ENCODE measurements around the gene ARL5C. TPM values are rescaled to one million over a fixed set of nuclear protein-coding genes. Genes with fewer than 3 reads are reported as not detected.
A peak's percentile ranks its signal among the peaks of the same experiment; 100 is the strongest.

Gene ARL5C
- total RNA-seq, 1 donor from 2014 or later, result not detected

GRCh38 chr17:39173526-39174274, 7.7 kb upstream of the ARL5C start:
- Histone ChIP-seq H2AFZ (ENCODE audit: low read depth, low read length) (no peak overlapping the region), H4K20me1 (ENCODE audit: insufficient read depth, low read length) (peaks cover 45% of the 10 kb centered on the region), H3K9ac (ENCODE audit: low read length) (no peak overlapping the region), H3K27me3 (ENCODE audit: insufficient read depth, low read length) (no peaks in the 10 kb centered on the region), H3K27ac (ENCODE audit: low read depth, low read length) (no peak overlapping the region), H3K36me3 (ENCODE audit: insufficient read depth, low read length) (peaks cover 18% of the 10 kb centered on the region), H3K9me3 (ENCODE audit: insufficient read depth, low read depth, low read length) (no peaks in the 10 kb centered on the region), H3K79me2 (ENCODE audit: insufficient read depth, low read length) (no peaks in the 10 kb centered on the region), H3K4me3 (ENCODE audit: insufficient read depth, low read depth, low read length) (no peak overlapping the region), H3K4me2 (ENCODE audit: low read length) (no peak overlapping the region), H3K4me1 (ENCODE audit: insufficient read depth, low read length) (peaks cover 6% of the 10 kb centered on the region)
- FAIRE-seq, result no peak
- no peaks in the 10 kb centered on the region for H3K4me1 Mint-ChIP-seq (ENCODE audit: low read depth, unreplicated experiment)
- peaks cover 24% of the 10 kb centered on the region for H3K36me3 Mint-ChIP-seq (ENCODE audit: low read depth, unreplicated experiment)
- H3K27ac Mint-ChIP-seq (ENCODE audit: unreplicated experiment), result no peak overlapping the region
- H3K9me3 Mint-ChIP-seq (ENCODE audit: unreplicated experiment), result no peaks in the 10 kb centered on the region
- H3K27me3 Mint-ChIP-seq (ENCODE audit: low read depth, unreplicated experiment), result peaks cover 9% of the 10 kb centered on the region
- no peak for DNase-seq (ENCODE audit: low read depth)
- TF ChIP-seq CTCF (IDR thresholded peaks at IDR 0.05; ENCODE audit: insufficient read depth, low read depth, low read length), result no peak
- no peak for TF ChIP-seq EZH2 (IDR thresholded peaks at IDR 0.05; ENCODE audit: insufficient read depth, low read length)
- H3K4me3 Mint-ChIP-seq (ENCODE audit: unreplicated experiment), result no peak overlapping the region

GRCh38 chr17:39173080-39173479, 7.1 kb upstream of the ARL5C start:
- peaks cover 42% of the 10 kb centered on the region for H4K20me1 ChIP-seq (ENCODE audit: insufficient read depth, low read length)
- H3K4me3 ChIP-seq (ENCODE audit: insufficient read depth, low read depth, low read length), result no peak overlapping the region
- no peak overlapping the region for H3K9ac ChIP-seq (ENCODE audit: low read length)
- H3K27me3 Mint-ChIP-seq (ENCODE audit: low read depth, unreplicated experiment), result peaks cover 9% of the 10 kb centered on the region
- H3K79me2 ChIP-seq (ENCODE audit: insufficient read depth, low read length), result no peaks in the 10 kb centered on the region
- H3K27ac ChIP-seq (ENCODE audit: low read depth, low read length), result no peak overlapping the region
- peaks cover 18% of the 10 kb centered on the region for H3K36me3 ChIP-seq (ENCODE audit: insufficient read depth, low read length)
- H3K9me3 Mint-ChIP-seq (ENCODE audit: unreplicated experiment), result no peaks in the 10 kb centered on the region
- H3K4me2 ChIP-seq (ENCODE audit: low read length), result no peak overlapping the region
- no peak overlapping the region for H3K27ac Mint-ChIP-seq (ENCODE audit: unreplicated experiment)
- DNase-seq (ENCODE audit: low read depth), result no peak
- no peak overlapping the region for H2AFZ ChIP-seq (ENCODE audit: low read depth, low read length)
- no peak overlapping the region for H3K4me3 Mint-ChIP-seq (ENCODE audit: unreplicated experiment)
- H3K9me3 ChIP-seq (ENCODE audit: insufficient read depth, low read depth, low read length), result no peaks in the 10 kb centered on the region
- H3K36me3 Mint-ChIP-seq (ENCODE audit: low read depth, unreplicated experiment), result peaks cover 21% of the 10 kb centered on the region
- H3K4me1 ChIP-seq (ENCODE audit: insufficient read depth, low read length), result peaks cover 5% of the 10 kb centered on the region
- no peaks in the 10 kb centered on the region for H3K27me3 ChIP-seq (ENCODE audit: insufficient read depth, low read length)
- TF ChIP-seq CTCF (IDR thresholded peaks at IDR 0.05; ENCODE audit: insufficient read depth, low read depth, low read length) (no peak), EZH2 (IDR thresholded peaks at IDR 0.05; ENCODE audit: insufficient read depth, low read length) (no peak)
- H3K4me1 Mint-ChIP-seq (ENCODE audit: low read depth, unreplicated experiment), result no peaks in the 10 kb centered on the region
- FAIRE-seq, result no peak

GRCh38 chr17:39171933-39172332, 6.0 kb upstream of the ARL5C start:
- peaks cover 5% of the 10 kb centered on the region for H3K4me1 ChIP-seq (ENCODE audit: insufficient read depth, low read length)
- peaks cover 9% of the 10 kb centered on the region for H3K27me3 Mint-ChIP-seq (ENCODE audit: low read depth, unreplicated experiment)
- H3K4me3 Mint-ChIP-seq (ENCODE audit: unreplicated experiment), result peak overlapping the region; percentile 10
- TF ChIP-seq EZH2 (IDR thresholded peaks at IDR 0.05; ENCODE audit: insufficient read depth, low read length), result no peak
- no peak for TF ChIP-seq CTCF (IDR thresholded peaks at IDR 0.05; ENCODE audit: insufficient read depth, low read depth, low read length)
- H2AFZ ChIP-seq (ENCODE audit: low read depth, low read length), result no peak overlapping the region
- H3K4me3 ChIP-seq (ENCODE audit: insufficient read depth, low read depth, low read length), result no peak overlapping the region
- FAIRE-seq (no peak), DNase-seq (ENCODE audit: low read depth) (no peak)
- peaks cover 10% of the 10 kb centered on the region for H3K36me3 ChIP-seq (ENCODE audit: insufficient read depth, low read length)
- H3K9me3 Mint-ChIP-seq (ENCODE audit: unreplicated experiment), result no peaks in the 10 kb centered on the region
- H3K9me3 ChIP-seq (ENCODE audit: insufficient read depth, low read depth, low read length), result no peaks in the 10 kb centered on the region
- no peak overlapping the region for H3K9ac ChIP-seq (ENCODE audit: low read length)
- H3K4me2 ChIP-seq (ENCODE audit: low read length), result no peak overlapping the region
- peaks cover 5% of the 10 kb centered on the region for H3K4me1 Mint-ChIP-seq (ENCODE audit: low read depth, unreplicated experiment)
- H3K36me3 Mint-ChIP-seq (ENCODE audit: low read depth, unreplicated experiment), result peaks cover 14% of the 10 kb centered on the region
- H3K27ac Mint-ChIP-seq (ENCODE audit: unreplicated experiment), result no peak overlapping the region
- H3K27me3 ChIP-seq (ENCODE audit: insufficient read depth, low read length), result peaks cover 10% of the 10 kb centered on the region
- H3K79me2 ChIP-seq (ENCODE audit: insufficient read depth, low read length), result no peaks in the 10 kb centered on the region
- no peak overlapping the region for H3K27ac ChIP-seq (ENCODE audit: low read depth, low read length)
- H4K20me1 ChIP-seq (ENCODE audit: insufficient read depth, low read length), result peaks cover 33% of the 10 kb centered on the region
